HG02571 (cell line): ENCODE data around the gene MLXIP.

Source experiments
- ATAC-seq: cut with Tn5 transposase; IDR thresholded peaks from one replicate; pipeline ENCODE4 v1.9.1; 2021; ENCODE audit warnings: mild to moderate bottlenecking, moderate library complexity; ENCODE audit not compliant: unreplicated experiment

Gene MLXIP

DNA sequence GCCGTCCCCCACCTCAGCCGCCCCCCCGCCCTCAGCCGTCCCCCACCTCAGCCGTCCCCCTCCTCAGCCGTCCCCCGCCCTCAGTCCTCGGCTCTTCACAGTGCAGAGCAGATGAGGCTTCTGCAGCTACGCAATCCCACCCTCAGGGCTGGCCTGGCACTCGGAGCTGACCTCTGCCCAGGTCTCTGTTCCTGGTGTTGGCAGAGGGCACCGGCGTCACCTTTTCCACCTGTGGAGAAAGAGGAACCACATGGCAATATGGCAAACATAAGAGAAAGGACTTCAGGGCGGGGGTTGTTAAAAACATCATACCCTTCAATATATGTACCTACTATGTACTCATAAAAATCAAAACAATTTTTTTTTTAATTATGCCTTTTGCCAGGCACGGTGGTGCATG is 45.8 kb downstream of the MLXIP start:
- no peak for ATAC-seq

DNA sequence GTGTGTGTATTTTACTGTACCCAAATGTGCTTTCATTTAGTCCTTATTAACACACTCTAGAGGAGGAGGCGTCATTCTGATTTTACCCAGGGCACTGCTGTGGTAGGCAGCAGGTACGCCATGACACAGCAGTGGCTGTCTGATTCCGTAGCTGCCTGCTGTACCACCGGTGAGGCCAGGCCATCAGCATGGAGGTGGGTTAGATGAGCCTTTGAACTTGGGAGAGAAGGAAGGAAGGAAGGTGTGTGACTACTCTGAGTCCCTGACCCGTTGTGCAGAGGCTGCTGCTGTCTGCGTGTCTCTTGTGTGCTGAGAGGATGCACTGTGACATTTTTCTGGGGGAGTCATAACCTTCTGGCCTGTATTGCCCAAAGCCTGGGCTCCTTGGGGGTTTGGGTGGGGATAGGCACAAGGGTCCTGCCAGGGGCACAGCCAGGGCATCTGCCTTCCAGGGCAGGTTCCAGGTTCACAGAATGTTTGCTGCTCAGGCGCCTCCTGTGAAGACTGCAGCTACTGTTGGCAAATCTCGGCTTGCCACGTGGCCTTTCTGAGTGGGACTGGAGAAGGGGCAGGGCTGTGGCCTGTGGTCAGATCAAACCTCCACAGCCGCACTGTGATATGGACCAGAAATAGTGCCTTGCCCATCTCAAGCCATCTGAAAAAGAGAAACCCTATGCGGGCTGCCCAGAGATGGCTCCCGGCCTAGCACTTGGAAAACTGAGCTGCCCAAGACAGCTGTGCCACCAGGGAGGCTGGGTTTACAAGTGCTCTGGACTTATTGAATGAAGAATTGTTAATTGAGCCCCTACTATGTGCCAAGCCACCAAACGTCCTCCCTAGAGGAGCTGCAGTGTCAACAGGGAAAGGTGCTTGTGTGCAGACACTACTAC is 47.1 kb downstream of the MLXIP start:
- no peak for ATAC-seq

DNA sequence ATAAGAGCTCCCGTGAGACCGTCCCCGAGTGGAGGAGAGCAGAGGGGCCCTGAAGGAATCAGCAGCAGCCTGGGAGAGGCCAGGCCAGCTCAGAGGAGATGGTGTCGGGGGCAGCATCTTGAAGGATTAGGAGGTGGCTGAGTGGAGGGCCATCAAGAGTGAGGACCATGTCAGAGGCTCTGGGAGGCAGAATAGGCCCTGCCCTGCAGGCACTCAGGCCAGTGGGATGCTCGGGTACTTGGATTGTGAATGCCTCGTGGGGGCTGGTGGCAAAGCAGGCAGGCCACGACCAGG is 47.7 kb downstream of the MLXIP start:
- no peak for ATAC-seq

DNA sequence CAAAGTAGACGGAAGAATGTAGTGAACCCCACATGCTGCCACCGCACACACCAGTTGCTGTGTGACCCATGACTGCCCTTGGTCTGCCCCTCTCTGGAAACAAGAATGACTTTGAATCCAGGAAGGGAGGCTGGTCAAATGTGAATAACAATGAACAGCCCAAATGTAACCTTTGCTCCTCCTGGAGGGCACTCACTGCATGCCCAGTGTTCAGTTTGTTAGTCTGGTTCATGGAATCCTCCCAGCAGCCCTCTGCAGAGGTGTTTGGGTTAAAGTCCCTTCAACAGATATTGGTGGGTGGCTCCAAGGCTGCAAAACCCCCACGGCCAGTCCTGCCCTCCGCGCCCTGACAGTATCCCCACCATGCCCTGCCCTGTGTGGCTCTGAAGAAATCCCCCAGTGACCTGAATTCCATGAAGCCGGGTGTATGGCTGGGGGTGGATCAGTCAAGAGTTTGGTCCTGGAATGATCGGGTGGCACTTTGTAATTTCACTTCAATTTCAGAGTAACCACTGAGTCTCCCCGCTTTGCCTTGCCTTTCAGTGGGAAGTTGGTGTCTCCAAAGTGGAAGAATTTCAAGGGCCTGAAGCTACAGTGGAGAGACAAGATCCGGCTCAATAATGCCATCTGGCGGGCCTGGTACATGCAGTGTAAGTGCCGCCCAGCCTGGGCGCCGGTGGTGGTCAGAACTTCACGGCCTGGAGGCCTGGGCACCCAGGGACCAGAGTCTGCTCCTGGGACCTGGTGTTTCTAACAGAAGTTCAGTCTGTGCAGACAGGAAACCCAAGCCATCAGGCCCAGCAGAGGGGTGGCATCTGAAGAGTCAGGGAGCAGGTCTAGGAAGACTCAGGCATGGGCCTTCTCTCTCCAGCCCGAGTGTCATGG is 48.4 kb downstream of the MLXIP start:
- no peak for ATAC-seq

DNA sequence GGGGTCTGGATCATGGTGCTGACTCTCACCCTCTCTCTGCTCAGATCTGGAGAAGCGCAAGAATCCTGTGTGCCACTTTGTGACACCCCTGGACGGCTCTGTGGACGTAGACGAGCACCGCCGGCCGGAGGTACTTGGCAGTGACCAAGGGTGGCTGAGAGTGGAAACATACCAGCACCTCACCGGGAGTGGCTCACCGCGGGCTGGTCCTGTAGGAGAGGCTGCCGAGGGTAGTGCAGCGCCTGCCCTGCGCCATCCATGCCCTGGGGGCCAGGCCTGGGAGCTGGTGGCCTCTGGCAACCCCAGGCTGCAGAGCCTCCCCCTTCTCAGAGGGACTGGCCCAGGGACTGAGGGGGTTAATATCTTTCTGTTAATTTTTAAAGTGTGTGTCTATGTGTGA is 49.3 kb downstream of the MLXIP start:
- no peak for ATAC-seq

DNA sequence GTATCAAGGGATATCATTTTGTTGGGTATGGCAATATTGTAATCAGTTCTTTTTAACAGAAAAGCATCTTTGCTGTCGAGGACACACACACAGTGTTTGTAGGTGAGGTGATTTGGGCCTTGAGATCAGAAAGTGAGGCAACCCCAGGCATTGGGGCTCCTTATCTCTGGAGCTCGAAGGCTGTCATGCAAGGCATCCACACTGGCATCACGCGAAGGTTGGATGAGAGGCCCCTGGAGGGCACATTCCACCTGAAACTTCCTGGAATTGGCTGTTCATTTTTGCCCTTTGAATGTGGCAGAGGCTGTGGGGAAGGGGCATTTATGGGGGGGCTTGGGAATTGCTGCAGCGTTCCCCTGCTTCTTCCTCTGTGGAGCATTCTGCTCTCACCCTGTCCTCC is 49.9 kb downstream of the MLXIP start:
- ATAC-seq: no peak

DNA sequence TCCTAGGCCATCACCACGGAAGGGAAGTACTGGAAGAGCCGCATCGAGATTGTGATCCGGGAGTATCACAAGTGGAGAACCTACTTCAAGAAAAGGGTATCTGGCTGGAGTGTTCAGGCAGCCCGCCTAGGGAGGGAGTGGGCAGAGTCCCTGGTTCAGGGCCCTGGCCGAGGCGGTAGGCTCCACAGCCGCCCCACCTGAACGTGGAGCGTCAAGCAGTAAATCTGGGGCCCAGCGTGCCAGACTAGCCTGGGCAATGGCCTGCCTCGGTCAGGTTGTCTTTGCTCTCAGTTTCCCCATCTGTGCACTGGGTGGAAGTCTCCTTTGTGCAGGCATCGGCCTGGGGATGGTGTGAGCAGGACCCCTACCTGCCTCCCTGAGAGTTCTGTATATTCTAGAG is 50.6 kb downstream of the MLXIP start:
- no peak for ATAC-seq

DNA sequence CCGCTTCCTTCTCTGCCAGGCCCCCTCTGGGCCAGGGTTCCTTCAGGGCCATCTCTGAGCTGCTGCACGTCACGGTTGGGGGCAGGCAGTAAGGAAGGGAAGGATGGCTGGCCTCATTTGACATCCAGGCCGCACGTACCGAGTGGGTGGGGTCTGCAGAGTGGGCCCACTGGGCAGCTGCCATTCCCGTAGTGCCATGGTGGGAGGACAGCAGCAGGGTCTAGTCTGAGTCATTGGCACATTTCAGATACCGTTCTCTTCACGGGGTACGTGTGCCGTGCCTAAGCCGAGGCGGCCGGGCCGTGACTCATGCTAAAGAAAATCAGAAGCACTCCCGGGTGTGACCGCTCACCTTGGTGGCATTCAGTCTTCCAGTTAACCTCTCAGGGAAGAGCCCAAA is 51.6 kb downstream of the MLXIP start:
- no peak for ATAC-seq

DNA sequence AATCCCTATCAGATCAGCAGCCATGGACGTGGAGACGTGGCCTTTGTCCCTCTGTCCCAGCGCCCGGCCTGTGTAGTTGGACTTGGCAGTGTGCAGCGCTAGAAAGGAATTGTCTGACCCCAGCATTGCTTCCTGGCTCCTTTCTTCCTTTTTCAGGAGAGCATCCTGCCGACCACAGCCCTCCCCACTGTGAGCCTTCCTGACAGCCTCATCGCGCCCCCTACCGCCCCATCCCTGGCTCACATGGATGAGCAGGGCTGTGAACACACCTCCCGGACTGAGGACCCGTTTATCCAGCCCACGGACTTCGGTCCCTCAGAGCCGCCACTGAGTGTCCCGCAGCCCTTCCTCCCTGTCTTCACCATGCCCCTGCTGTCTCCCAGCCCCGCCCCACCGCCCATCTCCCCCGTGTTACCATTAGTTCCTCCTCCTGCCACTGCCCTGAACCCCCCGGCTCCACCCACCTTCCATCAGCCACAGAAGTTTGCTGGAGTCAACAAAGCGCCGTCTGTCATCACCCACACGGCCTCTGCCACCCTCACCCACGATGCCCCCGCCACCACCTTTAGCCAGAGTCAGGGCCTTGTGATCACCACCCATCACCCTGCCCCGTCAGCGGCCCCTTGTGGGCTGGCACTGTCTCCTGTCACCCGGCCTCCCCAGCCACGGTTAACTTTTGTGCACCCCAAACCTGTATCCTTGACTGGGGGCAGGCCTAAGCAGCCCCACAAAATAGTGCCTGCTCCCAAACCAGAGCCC is 54.8 kb downstream of the MLXIP start:
- no peak for ATAC-seq

DNA sequence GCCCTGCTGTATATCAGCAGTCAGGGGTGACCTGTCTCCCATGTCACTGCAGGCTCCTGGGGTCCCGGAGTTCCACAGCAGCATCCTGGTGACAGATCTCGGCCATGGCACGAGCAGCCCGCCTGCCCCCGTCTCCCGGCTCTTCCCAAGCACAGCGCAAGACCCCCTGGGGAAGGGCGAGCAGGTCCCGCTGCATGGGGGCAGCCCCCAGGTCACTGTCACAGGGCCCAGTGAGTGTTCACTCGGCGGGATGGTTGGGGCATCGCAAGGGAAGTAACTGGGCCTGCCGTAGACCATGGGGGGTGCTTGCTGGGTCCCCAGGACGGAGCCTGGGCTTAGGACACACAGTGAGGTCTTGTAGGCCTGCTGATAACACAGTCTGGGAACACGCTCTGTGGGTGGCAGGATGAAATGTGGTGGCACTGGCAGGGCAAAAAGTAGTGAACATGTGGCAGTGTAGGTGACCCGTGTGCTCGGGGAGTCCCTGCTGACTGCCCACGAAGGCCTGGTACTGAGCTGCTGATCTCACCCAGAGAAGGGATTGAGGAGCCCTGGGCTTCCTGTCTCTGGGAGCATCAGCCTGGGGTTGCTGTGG is 57.0 kb downstream of the MLXIP start:
- no peak for ATAC-seq

DNA sequence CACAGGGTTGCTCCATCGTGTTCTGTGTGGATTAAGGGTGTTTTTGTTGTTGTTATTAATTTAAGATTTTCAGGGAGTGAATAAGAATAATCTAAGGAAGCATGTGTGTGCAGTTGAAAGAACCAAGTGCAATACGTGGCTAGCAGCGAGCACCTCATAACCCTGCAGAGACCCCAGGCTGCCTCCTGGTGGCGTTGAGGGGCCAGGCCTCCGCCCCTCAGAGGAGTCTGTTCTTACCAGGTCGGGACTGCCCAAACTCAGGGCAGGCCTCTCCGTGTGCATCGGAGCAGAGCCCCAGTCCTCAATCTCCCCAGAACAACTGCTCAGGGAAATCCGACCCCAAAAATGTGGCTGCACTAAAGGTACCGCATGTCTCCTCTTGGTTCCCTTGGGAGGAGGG is 58.7 kb downstream of the MLXIP start:
- no peak for ATAC-seq

DNA sequence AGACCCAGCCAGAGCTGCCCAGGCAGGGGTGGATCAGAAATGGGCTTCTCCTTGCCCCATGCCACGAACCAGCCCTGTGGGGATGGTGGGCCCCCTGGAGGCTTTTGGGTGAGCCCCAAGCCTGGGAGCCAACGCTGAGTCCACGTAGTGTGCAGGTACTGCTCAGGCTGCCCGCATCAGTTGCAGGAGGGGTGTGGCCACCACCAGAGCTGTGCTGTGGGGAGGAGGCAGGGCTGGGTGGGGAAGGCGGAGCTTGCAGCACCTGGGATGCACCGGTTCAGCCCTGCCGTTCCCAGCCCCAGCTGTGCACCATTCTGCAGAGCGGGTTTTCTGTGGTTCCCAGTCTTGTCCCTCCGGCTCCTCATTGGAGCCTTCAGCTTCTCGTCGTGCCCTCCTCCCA is 59.1 kb downstream of the MLXIP start:
- ATAC-seq: no peak

DNA sequence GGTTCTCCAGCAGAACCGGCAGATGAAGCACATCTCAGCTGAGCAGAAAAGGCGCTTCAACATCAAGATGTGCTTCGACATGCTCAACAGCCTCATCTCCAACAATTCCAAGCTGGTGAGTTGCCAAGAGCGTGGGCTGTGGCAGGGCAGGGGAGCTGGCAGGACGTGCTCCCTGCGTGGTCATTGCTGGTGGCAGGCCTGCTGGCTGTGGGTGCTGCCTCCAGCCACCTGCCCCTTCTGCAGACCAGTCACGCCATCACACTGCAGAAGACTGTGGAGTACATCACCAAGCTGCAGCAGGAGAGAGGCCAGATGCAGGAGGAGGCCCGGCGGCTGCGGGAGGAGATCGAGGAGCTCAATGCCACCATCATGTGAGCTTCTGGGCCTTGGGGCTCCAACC is 59.6 kb downstream of the MLXIP start:
- ATAC-seq: no peak

DNA sequence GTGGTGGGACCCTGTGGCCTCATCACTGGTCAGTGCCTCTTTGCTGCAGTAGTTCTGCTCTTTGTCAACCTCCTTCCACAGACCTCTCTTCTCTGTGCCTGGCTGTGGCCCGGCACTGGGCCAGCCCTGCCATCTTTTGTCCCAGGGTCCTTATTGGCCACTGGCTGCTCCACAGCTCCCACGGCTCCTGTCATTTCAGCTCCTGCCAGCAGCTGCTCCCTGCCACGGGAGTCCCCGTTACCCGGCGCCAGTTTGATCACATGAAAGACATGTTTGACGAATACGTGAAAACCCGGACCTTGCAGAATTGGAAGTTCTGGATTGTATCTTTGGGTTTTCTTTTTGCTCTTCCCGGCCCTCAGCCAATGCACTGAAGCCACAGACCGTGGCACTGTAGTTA is 60.1 kb downstream of the MLXIP start:
- no peak for ATAC-seq

DNA sequence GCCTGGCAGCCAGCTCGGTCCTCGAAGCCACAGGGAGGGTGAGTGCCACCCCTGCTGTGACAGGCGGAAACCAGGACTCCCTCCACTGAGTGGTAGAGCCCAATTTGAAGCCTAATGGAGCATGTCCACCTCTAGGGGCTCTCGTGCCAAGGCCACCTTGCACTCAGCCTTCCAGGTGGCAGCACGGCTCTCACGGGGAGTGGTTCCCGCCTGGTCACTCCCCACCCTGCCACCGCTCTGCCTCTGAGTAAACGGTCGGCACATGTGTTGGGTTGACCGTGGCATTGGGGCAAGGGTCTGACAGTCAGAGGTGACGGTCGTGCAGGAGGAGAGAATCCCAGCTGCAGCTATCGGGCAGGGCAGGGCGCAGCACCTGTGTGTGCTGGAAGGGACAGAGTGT is 60.7 kb downstream of the MLXIP start:
- ATAC-seq: no peak

DNA sequence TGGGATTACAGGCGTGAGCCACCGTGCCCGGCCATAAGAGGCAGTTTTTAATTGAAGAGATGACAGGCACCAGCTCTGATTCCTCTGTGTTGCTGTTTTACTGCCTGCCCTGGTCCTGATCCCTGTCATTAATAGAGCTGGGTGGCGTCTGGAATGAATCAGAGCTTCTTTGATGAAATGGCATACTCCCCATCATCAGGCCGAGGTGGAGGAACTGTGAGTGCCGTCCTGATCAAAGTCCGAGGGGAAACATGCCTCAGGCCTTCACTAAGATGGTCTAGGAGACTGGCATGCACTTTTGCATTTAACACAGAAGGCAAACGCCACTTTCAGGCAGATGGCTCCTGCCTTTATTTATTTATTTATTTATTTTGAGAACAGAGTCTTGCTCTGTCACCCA is 61.4 kb downstream of the MLXIP start:
- no peak for ATAC-seq

DNA sequence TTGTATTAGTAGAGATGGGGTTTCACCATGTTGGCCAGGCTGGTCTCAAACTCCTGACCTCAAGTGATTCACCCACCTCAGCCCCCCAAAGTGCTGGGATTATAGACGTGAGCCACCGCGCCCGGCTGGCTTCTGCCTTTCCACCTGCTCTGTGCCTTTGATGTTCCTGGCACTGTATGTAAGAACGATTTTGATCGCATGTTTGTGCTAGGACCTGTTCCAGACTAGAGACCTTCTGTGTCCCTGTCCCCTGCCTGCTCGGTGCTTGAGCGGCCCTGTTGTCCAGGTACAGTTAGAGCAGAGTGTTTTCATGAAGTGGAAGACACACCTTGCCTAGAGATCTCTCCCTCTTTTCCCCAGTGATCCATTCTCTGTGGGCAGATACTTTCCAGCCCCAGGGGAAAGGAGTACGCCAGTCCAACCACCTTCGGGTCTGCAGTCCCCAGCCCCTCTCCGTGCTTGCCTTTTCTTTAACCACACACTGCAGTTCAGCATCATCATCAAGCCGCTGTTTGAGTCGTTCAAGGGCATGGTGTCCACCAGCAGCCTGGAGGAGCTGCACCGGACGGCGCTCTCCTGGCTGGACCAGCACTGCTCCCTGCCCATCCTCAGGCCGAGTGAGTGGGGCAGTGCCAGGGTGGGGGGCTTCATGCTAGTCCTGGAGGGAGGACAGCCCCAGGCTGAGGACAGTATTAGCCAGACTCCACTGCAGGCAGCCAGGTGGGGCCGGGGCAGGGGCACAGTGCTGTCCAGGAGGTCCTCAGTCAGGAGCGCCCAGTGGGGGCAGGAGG is 62.1 kb downstream of the MLXIP start:
- ATAC-seq: no peak

DNA sequence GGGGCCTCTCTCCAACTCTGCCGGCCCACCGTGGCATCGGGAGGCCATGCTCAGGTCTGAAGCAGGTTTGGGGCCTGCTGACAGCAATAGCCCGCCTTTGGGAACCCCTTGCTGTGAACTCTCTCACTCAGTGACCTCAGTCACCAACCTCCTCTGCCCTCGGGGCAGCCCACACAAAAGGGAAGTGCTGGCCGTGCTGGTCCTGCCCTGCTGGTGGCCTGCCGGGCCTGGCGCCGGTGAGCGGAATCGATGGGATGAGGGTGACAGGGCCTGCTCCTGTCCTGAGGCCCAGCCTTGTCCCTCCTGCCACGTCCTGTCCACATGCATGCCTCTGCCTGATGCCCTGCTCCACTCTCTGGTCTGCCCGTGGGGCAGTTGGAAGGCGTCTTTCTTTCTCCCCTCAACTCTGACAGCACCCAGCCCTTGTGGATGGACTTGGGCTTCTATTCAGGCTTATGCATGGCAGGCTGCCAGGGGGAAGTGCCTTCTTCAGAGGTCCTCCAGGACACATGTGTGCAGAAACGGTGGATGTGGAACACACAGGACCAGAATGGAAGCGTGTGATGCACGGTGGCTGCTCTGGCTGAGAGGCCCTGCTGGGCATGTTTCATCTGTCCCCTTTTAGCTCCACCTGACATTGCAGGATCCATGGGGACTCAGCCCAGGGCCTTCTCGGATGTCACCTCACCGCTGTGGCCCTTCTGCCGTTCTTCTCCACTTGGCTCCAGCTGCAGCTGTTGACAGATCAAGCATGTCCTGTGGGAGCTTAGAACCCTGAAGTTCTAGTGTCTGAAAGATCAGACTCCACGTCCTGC is 63.6 kb downstream of the MLXIP start:
- ATAC-seq: no peak

DNA sequence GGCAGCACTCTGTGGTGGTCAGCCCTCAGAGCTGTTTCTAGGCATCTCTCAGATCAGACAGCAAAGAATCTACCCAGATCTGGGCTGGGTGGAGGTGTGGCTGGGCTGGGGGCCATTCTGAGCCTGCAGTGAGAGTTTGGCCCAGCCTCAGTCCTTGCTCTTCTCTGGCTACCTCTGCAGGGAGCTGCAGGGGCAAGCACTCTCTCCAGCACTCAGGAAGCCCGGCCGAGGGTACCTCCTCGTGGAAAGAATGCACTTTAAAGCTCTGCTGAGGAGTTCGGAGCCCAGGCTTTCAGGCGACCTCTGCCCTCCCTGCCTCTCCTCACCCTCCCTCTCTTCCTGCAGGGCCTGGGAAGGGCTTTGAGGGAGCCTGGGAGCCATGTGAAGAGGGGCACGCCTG is 64.3 kb downstream of the MLXIP start:
- no peak for ATAC-seq

DNA sequence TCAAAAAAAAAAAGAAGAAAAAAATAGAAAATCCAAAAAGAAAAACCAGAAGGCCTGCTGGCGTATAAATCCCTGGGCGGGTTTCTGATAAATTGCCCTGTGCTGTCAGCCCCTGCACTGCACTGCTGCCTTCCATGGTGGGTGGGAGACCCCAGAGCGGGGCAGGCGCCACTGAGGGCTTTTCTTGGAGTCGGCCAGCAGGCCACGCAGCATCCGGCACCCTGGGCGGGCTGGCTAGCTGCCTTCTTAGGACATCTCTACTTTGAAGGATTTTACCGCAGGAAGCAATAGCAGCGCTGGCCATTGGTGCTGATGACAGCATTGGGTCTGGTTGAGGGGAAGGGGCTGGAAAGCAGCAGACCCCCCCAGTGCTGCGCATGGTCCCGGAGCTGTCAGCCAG is 66.3 kb downstream of the MLXIP start:
- no peak for ATAC-seq
